Stimulated activated CD4-positive, alpha-beta T cell treated with anti-CD3 and anti-CD28 coated beads, Interleukin-12 subunit alpha, Interleukin-12 subunit beta, amount 100 ng/mL, for 4 hours (primary cell): Measurements from ENCODE around the gene TFPI.
A peak's percentile ranks its signal among the peaks of the same experiment; 100 is the strongest.

Experiments used
- DNase-seq: peaks from one replicate; pipeline ENCODE4 v3.0.0-alpha.2; 2020

TFPI gene

DNA sequence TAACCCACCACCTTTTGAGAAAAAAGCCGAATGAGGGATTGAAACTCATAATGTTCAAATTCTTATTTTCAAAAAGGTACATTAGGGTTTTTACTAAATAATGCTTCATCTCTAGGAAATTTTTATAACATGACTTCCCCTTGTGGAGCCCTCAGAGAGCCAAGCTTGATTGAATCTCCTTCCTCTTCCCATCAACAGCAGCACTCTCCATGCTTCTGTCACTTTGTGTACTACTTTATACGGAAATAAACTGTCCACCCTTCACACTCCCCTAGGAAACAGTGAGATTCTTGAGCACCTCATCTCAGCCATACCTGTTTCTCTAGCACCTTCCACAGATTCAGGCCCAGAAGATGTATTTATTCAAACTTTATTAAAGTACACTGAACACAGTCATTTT lies 51.8 kb downstream of the TFPI start:
- no peak for DNase-seq

DNA sequence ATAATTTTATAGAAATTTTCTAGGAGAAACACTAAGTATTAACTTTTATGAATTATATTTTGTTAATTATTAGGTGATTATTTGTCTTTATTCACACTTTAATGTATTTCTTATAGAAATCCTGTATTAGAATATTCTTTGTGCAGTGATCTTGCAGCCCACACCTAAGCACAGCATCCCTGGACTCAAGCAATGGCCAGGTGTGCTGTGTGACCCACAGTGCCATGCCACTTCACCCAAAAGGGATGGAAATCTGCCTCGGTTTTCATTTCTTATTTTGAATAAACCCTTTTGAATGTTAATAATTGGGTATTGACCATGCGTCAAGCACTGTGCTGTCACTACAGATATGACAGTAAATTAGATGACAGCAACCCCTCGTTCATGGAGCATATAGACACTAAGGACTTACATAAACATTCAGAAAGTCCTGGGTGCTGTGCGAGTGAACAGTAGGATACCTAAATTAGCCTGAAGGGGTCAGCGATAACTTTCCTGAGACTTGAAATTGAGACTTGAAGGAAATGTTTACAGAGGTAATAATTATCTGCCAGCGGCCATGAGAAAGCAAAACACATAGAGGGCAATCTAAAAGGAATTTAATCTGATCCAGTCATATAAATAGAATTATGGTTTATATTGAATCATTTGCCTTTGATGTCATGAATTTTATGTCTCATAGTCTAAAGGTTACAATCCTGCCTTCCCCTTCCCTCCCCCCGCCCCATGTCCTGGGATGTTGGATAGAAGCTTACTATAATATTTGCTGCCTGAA lies 53.5 kb downstream of the TFPI start:
- no peak for DNase-seq

DNA sequence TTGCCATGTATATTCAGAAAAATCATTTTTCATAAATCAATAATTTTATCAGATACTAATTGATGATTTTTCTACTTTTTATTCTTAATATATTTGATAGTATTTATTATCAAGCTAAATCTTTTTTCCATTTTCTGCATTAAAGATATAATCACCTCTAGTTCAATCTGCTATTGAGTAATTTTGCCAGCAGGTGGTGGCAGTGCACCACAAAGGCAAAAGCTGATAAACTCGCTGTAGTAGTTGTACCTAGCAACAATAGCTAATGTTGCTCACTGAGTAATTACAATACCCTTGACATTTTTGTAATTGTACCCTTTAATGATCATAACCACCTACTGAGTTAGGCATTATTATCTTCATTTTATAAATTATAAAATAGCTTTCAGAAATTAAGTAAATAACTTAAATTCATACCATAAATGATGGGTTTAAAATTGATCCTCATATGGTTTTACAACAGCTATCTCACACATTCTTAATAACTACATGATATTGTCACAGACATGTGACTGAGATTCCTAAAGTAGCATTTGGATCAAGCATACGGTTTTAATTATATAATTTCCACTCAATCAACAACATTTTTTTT lies 54.2 kb downstream of the TFPI start:
- DNase-seq = peak; percentile 23

DNA sequence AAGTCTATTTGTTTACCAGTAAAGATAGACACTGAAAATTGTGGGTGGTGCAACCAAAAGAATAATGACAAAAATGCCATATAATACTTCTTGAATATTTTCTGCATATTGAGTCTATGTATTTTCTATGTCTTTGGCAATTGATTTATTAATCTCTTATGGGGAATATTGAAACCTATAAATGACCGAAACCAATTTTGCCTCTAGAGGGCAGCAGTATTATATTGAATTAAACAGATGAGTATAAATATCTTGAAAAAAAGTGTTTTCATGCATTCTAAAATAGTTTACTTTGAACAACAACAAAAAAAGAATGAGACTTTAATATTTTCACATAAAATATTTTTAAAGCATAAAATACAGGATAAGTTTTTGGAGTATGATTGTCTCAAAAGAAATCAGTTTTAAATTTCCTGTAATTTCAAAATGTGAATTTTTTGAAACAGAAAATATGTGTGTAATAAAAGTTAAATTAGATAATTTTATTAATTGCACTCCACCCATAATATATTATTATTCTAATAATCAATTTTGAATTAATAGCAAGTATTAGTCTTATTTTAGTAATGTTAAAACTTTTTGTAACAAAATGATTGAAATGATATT lies 56.3 kb downstream of the TFPI start:
- DNase-seq = no peak

DNA sequence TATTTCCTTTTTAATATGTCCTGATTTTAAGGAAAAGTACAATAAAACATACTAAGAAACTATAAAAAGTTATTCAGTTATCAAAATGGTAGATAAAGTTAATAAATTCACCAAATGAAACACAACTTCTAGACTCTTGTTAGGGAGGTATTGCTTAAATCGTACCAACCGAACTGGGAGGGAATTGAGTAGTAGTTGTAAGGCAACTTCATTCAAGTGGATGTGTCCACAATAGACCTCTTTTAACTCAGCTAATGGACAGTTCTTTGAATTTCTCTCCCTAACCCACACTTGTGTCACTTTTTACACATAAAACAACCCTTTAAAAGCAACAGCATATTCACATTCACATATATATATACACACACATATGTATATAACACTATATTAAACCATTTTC lies 57.1 kb downstream of the TFPI start:
- DNase-seq = no peak

DNA sequence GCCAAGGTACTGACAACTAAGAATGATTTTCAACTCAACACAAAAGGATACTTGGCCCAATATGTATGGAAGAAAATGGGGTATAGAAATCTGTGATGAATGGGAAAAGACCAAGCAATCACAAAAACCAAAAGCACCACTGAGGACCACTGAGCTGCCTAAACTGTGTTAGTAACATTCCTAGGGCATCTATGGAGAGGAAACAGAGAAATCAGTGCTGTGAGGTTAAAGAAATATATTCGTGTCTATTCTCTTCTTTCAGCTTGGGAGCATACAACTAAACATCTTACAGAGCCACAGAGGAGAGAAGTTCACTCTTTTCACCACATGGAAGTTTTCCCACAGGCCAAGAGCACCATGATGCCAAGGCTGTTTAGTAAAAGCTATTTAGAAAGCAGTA lies 58.9 kb downstream of the TFPI start:
- DNase-seq = no peak

DNA sequence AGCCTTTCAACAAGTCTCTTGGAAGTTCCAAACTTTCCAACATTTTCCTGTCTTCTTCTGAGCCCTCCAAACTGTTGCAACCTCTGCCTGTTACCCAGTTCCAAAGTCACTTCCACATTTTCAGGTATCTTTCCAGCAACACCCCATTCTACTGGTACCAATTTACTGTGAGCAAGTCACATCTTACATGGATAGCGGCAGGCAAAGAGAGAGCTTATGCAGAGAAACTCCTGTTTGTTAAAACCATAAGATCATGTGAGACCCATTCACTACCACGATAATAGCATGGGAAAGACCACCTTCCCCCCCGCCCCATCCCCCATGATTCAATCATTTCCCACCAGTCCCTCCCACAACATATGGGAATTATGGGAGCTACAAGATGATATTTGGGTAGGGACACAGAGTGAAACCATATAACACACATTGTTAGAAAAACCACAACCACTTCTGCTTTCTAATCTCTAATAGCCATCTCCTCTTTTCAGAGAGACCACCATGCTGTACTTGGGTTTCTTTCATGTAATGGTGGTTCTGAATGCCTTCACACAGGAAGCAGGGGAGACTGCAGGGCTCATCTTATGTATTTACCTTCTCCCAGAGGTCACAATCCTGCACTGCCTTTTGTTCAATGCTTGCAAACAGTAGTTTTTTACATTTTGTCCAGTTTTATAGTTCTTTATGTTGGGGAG lies 60.2 kb downstream of the TFPI start:
- no peak for DNase-seq

DNA sequence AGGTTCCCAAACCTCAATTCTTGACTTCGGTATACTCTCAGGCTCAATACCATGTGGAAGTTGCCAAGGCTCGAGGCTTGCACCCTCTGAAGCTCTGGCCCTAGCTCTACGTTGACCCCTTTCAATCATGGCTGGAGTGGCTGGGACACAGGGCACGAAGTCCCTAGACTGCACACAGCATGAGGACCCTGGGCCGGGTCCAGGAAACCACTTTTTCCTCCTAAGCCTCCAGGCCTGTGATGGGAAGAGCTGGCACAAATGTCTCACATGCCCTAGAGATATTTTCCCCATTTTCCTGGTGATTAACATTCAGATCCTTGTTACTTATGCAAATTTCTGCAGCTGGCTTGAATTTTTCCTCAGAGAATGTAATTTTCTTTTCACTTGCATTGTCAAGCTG lies 61.1 kb downstream of the TFPI start:
- no peak for DNase-seq

DNA sequence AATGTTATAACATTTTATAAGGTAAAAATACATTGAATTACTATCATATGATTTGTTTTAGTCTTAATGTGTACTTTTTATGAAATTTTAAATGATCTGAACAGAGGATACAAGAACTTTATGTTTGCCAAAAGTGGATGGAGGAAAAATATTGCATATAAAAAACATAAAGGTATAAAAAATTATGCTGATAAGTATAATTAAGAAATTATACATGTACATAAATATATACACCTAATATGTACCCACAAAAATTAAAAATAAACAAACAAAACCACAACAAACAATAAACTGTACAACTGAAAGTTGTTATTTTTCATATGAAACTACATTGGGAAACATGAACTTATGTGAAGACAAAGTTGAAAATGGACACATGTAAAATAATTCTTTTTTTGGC lies 68.0 kb downstream of the TFPI start:
- DNase-seq = no peak

DNA sequence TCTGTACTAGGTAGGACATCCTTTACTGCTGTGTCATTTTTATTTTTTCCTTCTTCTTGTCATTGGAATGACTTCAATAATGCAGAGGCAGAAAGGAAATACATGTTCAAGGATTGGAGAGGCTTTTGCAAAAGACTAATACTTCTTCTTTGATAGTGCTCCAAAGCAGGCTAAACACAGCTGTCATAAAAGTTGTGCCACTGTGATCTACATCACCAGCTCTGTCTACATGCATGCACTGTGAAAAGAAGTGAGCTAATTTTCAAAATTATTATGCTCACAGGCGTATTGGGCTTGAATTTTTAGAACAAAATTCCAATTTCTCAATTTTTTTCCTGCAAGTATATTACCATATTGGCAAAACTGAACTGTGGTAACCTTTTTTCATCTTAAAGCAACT lies 68.7 kb downstream of the TFPI start:
- no peak for DNase-seq

DNA sequence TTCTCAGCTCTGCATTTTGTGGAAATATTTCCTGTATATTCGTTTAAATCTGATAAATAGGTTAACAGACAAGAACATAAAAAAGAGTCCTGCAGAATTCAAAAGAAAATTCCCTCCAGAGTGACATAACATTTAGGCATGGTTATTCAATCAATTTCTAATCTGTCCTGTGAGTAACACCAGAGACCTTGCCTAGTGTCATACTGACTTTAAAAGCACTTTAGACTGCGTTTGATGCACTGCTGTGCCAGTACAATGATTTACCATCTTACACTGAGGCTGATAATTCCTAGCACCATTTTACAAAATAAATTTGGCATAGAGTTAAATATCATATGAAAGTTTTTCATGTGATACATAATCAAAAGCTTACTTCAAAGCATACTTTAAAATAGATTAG lies 70.7 kb downstream of the TFPI start:
- DNase-seq = no peak

DNA sequence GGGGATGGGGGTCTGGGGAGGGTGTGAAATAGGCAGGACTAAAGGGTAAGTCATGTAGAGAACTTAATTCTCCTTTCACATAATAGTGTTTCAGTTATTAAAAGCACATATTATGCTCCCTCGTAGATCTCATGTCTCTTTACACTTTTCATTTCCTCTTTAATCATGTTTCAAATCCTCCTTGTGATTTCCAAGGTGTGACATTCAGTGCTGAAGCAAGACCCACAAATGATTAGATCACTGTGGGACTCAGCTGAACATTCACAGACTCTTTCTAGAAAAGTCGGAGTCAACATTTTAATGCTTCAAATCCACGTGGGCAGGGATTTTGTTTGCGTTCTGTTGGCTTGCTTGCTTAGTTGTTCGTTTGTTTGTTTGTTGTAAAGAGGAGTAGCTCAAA lies 71.4 kb downstream of the TFPI start:
- DNase-seq = no peak

DNA sequence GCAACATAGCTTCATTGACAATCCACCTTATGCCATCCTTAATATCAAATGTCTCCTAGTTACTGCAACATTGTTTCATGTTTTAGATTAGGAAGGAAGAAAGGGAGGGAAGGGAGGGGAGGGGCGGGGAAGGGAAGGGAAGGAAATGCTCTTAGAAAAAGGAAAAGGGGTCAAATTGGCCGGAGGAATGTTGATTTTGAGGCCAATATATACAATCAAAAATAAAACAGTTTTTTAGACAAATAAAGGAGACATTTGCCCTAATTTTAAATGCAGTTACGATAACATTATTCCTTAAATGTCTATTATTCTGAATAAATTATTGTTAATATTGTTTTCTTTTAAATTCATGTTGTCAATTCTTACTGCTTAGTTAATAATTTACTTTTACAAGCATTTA lies 72.7 kb downstream of the TFPI start:
- no peak for DNase-seq

DNA sequence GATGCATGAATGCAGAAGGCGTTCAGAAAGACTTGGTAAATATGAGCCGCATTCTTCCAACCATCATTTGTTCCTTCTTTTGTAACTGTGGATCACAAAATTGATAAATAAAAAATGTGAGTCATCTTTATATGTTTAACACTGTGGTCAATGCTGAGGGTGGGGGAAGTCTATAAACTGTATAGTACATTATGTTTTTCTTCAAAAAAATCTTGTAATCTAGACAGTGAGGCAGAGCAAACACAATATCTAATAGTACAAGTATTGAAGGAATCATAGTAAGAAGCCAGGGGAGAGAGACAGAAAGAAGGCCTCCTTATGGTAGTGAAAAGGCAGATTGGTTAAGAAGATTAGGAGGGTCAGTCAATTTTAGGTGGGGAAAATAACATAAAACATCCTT lies 75.5 kb downstream of the TFPI start:
- no peak for DNase-seq

DNA sequence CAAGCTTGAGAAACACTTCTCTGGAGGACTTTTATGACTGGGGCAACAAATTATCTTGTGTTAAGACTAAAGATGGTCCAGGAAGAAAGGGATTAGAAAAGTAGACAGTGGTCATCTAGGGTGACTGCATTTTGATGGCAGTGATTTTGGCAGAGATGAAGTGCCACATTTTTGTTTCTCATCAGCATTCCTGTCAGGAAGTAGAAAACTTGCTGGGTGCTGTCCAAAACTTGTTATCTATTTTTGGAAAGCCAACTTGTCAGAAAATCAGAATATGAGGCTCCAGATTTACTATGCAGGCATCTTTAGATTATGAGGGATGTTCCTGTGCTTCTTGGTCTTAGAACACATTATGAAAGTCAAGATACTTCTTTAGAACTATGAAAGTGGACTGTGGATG lies 77.2 kb downstream of the TFPI start:
- no peak for DNase-seq

DNA sequence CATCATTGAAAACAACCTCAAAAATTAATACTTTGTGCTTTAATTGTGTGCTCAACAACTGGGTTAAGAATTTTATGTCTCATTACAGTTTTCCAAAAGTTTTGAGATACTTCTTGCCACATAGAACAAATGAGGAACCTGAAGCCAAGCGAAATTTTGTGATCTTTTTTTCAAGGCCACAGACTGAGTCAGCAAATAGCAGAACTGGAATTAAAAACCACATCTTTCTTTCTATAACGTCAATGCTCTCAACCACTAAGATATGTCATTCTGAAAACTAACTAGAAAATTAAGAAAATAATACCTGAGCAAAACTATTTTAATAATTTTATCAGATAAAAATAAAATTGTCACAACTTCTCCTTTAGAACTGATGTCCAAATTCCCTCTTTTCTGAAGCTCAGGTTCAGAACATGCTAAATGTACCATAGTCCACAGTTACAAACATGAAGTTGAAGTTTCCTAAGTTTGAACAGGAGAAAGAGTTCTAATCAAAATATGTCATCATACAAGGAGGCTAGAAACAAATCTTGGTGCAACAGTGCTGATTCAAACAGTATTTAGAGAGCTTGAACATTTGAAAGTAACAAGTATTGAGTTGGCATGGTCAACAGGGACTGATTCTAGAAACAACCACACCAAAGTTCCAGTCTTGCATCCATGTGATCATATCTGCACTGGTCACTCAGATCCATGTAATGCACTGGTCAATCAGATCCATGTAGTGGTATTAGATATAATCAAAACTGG lies 78.6 kb downstream of the TFPI start:
- no peak for DNase-seq

DNA sequence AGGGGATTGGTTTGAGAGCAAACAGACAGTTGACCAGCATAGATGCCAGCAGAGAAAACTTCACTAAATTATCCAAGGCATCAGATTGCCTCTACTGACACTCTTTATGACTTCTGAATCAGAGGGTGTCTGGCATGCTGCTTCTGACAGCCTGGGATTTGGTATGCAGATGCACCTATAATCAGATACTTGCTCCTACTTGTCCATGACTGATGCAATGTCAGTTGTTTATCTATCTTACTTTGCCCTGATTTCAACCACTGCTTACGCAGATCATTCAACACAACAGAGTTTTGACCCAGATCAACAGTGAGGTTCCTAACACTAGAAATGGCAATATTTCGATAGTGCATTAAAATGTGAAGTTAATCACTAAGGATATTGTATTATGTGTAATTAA lies 83.5 kb downstream of the TFPI start:
- DNase-seq = no peak

DNA sequence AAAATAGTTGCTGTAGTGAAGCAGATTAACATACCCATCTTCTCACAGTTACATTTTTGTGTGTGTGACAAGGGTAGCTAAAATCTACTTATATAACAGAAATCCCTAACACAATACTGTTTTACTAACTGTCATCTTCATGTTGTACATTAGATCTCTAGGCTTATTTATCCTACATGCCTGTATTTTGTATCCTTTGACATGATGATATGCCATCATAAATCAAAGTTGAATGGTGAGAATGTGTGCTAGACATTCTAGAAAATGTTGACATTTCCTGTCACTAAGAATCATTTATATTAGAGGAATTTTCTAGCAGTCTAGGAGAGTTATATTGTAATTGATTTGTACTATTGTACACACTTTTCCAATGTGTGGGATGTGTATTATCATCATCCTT lies 84.7 kb downstream of the TFPI start:
- no peak for DNase-seq

DNA sequence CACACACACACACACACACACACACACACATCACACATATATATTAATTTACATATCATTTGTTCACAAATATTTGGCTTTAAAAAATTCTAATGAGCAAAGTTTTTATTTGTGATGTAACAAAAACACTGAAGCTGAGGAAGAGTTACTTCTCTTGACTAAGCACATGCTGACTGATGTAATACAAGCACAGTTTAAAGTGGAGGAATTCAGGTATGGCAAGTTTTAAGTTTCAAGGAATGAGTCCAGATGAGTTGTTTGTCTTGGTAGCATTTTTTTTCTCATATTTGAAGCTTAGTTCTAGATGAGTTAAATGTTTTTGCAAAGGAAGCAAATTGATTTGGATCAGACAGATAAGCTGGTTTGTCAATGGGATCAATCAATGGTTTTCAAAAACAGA lies 86.0 kb downstream of the TFPI start:
- no peak for DNase-seq

DNA sequence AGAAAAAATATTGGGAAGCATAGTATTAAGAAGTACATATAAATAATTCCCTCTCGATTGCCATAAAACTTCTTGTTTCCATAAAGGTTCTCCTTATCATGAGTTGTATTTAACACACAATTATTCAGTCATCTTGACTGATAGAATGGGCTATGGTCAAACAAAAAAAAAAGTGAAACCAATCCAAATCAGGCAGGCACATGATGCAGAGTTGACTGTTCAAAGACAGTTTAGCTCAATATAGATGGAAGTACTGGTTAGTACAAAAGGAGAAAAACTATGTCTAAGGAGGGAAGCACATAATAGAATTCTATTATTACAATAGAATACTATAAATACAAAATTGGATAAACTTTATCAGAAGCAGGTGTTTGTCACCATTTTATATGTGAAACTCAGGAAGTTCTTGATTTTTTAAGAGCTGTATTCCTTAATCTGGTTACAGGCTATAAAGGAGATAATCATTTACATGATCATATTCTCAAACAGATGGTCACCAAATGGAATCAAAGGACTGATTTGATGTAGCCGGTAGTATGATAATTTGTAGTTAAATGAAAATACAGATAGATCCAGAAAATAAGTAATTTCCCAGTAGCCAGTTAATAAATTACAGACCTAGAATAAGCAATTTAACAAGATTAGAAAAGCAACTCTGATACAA lies 88.0 kb downstream of the TFPI start:
- no peak for DNase-seq

DNA sequence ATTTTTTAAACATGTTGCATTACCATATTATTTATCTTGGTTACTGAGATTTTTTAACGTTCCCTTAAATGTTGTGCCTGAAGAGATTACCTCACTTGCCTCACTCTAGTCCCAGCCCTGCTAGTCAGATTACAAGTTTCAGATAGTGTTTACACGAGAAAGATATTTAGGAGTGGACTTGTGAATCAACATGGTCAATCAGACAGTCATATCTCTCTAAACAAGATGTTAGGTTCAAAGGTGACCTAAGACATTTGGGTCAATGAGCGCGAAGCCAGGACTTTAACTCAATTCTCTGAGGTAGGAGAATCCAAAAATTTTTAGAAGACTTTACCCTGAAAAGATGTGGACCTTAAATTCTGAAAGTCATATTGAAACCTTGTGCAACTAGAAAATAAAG lies 91.4 kb downstream of the TFPI start:
- no peak for DNase-seq
